OCI-LY3 (cell line): ENCODE measurements around the gene GORASP1.

Experiments
- EZH2phosphoT487 ChIP-seq: fragments of 200-600 bp; shearing (Covaris generic); IDR thresholded peaks from 2 replicates; pipeline ENCODE4 v1.6.1; 2018; ENCODE audit warnings: antibody characterized with exemption, mixed run types, low read depth
- TF ChIP-seq, protein P1 (sequence below): fragments of 200-600, 300-600 bp; sonication (generic); IDR thresholded peaks from 2 replicates; pipeline ENCODE4 v1.5.1; 2014; ENCODE audit warnings: antibody characterized with exemption, low read length, low read depth

GRCh38 chr3:39100500-39100886 is 6.9 kb downstream of the GORASP1 start:
- TF ChIP-seq, protein P1, sequence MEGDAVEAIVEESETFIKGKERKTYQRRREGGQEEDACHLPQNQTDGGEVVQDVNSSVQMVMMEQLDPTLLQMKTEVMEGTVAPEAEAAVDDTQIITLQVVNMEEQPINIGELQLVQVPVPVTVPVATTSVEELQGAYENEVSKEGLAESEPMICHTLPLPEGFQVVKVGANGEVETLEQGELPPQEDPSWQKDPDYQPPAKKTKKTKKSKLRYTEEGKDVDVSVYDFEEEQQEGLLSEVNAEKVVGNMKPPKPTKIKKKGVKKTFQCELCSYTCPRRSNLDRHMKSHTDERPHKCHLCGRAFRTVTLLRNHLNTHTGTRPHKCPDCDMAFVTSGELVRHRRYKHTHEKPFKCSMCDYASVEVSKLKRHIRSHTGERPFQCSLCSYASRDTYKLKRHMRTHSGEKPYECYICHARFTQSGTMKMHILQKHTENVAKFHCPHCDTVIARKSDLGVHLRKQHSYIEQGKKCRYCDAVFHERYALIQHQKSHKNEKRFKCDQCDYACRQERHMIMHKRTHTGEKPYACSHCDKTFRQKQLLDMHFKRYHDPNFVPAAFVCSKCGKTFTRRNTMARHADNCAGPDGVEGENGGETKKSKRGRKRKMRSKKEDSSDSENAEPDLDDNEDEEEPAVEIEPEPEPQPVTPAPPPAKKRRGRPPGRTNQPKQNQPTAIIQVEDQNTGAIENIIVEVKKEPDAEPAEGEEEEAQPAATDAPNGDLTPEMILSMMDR, result no peak
- TF ChIP-seq EZH2phosphoT487, result no peak
